Activated naive CD4-positive, alpha-beta T cell treated with anti-CD3 and anti-CD28 coated beads, Interleukin-2, amount 50 U/mL, for 24 hours (primary cell): ENCODE data around the gene PRR7.

Experiments
- H3K27ac Mint-ChIP-seq: one replicate; pipeline ENCODE4 v1.8.0; 2021; ENCODE audit warnings: mild to moderate bottlenecking, mixed read lengths
- H3K27me3 Mint-ChIP-seq: one replicate; pipeline ENCODE4 v1.8.0; 2021; ENCODE audit warnings: mixed read lengths
- H3K36me3 Mint-ChIP-seq: one replicate; pipeline ENCODE4 v1.8.0; 2021; ENCODE audit warnings: mixed read lengths
- H3K4me1 Mint-ChIP-seq: one replicate; pipeline ENCODE4 v1.8.0; 2021; ENCODE audit warnings: mixed read lengths
- H3K4me3 Mint-ChIP-seq: one replicate; pipeline ENCODE4 v1.8.0; 2021; ENCODE audit warnings: mild to moderate bottlenecking, mixed read lengths
- H3K9me3 Mint-ChIP-seq: one replicate; pipeline ENCODE4 v1.8.0; 2021; ENCODE audit warnings: mixed read lengths

The PRR7 gene

GRCh38 chr5:177430140-177430951 is 16.3 kb upstream of the PRR7 start:
- no peaks in the 10 kb centered on the region for H3K27me3 Mint-ChIP-seq
- H3K4me3 Mint-ChIP-seq: peak overlapping the region; percentile 93
- H3K4me1 Mint-ChIP-seq: peaks cover 74% of the 10 kb centered on the region
- H3K27ac Mint-ChIP-seq: peak overlapping the region; percentile 59
- peaks cover 10% of the 10 kb centered on the region for H3K36me3 Mint-ChIP-seq
- H3K9me3 Mint-ChIP-seq: no peaks in the 10 kb centered on the region

GRCh38 chr5:177430972-177431316 is 15.7 kb upstream of the PRR7 start:
- H3K4me3 Mint-ChIP-seq: peak overlapping the region; percentile 93
- H3K27ac Mint-ChIP-seq: peak overlapping the region; percentile 59
- no peaks in the 10 kb centered on the region for H3K27me3 Mint-ChIP-seq
- no peaks in the 10 kb centered on the region for H3K9me3 Mint-ChIP-seq
- peaks cover 10% of the 10 kb centered on the region for H3K36me3 Mint-ChIP-seq
- H3K4me1 Mint-ChIP-seq: peaks cover 70% of the 10 kb centered on the region

GRCh38 chr5:177431317-177432142 is 15.1 kb upstream of the PRR7 start:
- Mint-ChIP-seq H3K9me3 (no peaks in the 10 kb centered on the region), H3K27ac (peak overlapping the region; percentile 95), H3K36me3 (peaks cover 8% of the 10 kb centered on the region), H3K27me3 (no peaks in the 10 kb centered on the region), H3K4me1 (peaks cover 68% of the 10 kb centered on the region), H3K4me3 (peak overlapping the region; percentile 93)

GRCh38 chr5:177432143-177432838 is 14.3 kb upstream of the PRR7 start:
- H3K4me1 Mint-ChIP-seq: peaks cover 74% of the 10 kb centered on the region
- no peaks in the 10 kb centered on the region for H3K27me3 Mint-ChIP-seq
- H3K27ac Mint-ChIP-seq: peak overlapping the region; percentile 95
- peak overlapping the region; percentile 93 for H3K4me3 Mint-ChIP-seq
- H3K36me3 Mint-ChIP-seq: peaks cover 10% of the 10 kb centered on the region
- no peaks in the 10 kb centered on the region for H3K9me3 Mint-ChIP-seq

- H3K36me3 Mint-ChIP-seq: peaks cover 10% of the 10 kb centered on the region
- H3K4me1 Mint-ChIP-seq: peaks cover 74% of the 10 kb centered on the region
- H3K27ac Mint-ChIP-seq: peak overlapping the region; percentile 70
- peak overlapping the region; percentile 51 for H3K4me3 Mint-ChIP-seq
- no peaks in the 10 kb centered on the region for H3K27me3 Mint-ChIP-seq
- H3K9me3 Mint-ChIP-seq: no peaks in the 10 kb centered on the region
These were observed 13.6 kb upstream of the PRR7 start for GRCh38 chr5:177432839-177433657.

- H3K4me3 Mint-ChIP-seq: peak overlapping the region; percentile 51
- H3K27me3 Mint-ChIP-seq: no peaks in the 10 kb centered on the region
- peaks cover 13% of the 10 kb centered on the region for H3K36me3 Mint-ChIP-seq
- H3K9me3 Mint-ChIP-seq: no peaks in the 10 kb centered on the region
- peaks cover 76% of the 10 kb centered on the region for H3K4me1 Mint-ChIP-seq
- H3K27ac Mint-ChIP-seq: peak overlapping the region; percentile 70
These were observed 12.9 kb upstream of the PRR7 start for GRCh38 chr5:177433658-177434217.

GRCh38 chr5:177434437-177434836 is 12.2 kb upstream of the PRR7 start:
- peak overlapping the region; percentile 91 for H3K27ac Mint-ChIP-seq
- no peaks in the 10 kb centered on the region for H3K27me3 Mint-ChIP-seq
- H3K36me3 Mint-ChIP-seq: peaks cover 15% of the 10 kb centered on the region
- peak overlapping the region; percentile 79 for H3K4me3 Mint-ChIP-seq
- no peaks in the 10 kb centered on the region for H3K9me3 Mint-ChIP-seq
- peaks cover 74% of the 10 kb centered on the region for H3K4me1 Mint-ChIP-seq

GRCh38 chr5:177434942-177435738 is 11.5 kb upstream of the PRR7 start:
- no peak overlapping the region for H3K4me3 Mint-ChIP-seq
- no peaks in the 10 kb centered on the region for H3K27me3 Mint-ChIP-seq
- peaks cover 74% of the 10 kb centered on the region for H3K4me1 Mint-ChIP-seq
- no peaks in the 10 kb centered on the region for H3K9me3 Mint-ChIP-seq
- peaks cover 19% of the 10 kb centered on the region for H3K36me3 Mint-ChIP-seq
- peak overlapping the region; percentile 30 for H3K27ac Mint-ChIP-seq

- H3K4me3 Mint-ChIP-seq: no peak overlapping the region
- H3K4me1 Mint-ChIP-seq: peaks cover 70% of the 10 kb centered on the region
- H3K36me3 Mint-ChIP-seq: peaks cover 17% of the 10 kb centered on the region
- no peaks in the 10 kb centered on the region for H3K27me3 Mint-ChIP-seq
- no peaks in the 10 kb centered on the region for H3K9me3 Mint-ChIP-seq
- H3K27ac Mint-ChIP-seq: no peak overlapping the region
These were observed 10.6 kb upstream of the PRR7 start for GRCh38 chr5:177435847-177436536.

- peaks cover 64% of the 10 kb centered on the region for H3K4me1 Mint-ChIP-seq
- H3K27me3 Mint-ChIP-seq: no peaks in the 10 kb centered on the region
- no peaks in the 10 kb centered on the region for H3K9me3 Mint-ChIP-seq
- no peak overlapping the region for H3K4me3 Mint-ChIP-seq
- H3K27ac Mint-ChIP-seq: no peak overlapping the region
- peaks cover 15% of the 10 kb centered on the region for H3K36me3 Mint-ChIP-seq
These were observed 9.0 kb upstream of the PRR7 start for GRCh38 chr5:177437623-177438022.

GRCh38 chr5:177438468-177438867 is 8.1 kb upstream of the PRR7 start:
- peaks cover 56% of the 10 kb centered on the region for H3K4me1 Mint-ChIP-seq
- H3K36me3 Mint-ChIP-seq: peaks cover 15% of the 10 kb centered on the region
- peak overlapping the region; percentile 3 for H3K4me3 Mint-ChIP-seq
- H3K27ac Mint-ChIP-seq: peak overlapping the region; percentile 76
- no peaks in the 10 kb centered on the region for H3K27me3 Mint-ChIP-seq
- no peaks in the 10 kb centered on the region for H3K9me3 Mint-ChIP-seq

- Mint-ChIP-seq H3K4me1 (peaks cover 56% of the 10 kb centered on the region), H3K9me3 (no peaks in the 10 kb centered on the region), H3K36me3 (peaks cover 11% of the 10 kb centered on the region), H3K4me3 (no peak overlapping the region), H3K27me3 (no peaks in the 10 kb centered on the region), H3K27ac (peak overlapping the region; percentile 83)
These were observed 7.0 kb upstream of the PRR7 start for GRCh38 chr5:177439518-177440053.

- Mint-ChIP-seq H3K27ac (peak overlapping the region; percentile 83), H3K9me3 (no peaks in the 10 kb centered on the region), H3K4me3 (peak overlapping the region; percentile 36), H3K27me3 (no peaks in the 10 kb centered on the region), H3K36me3 (peaks cover 11% of the 10 kb centered on the region), H3K4me1 (peaks cover 59% of the 10 kb centered on the region)
These were observed 6.2 kb upstream of the PRR7 start for GRCh38 chr5:177440211-177440989.
